Stimulated activated CD8-positive, alpha-beta memory T cell treated with anti-CD3 and anti-CD28 coated beads, Interleukin-15, amount 100 ng/mL, for 4 hours (primary cell): Measurements from ENCODE around the gene VRTN.
"Not testable (repeated sequence)": the region's sequence is repeated elsewhere in the genome, so short reads cannot be mapped to it uniquely, and the experiment has no call there.

Source experiments
- DNase-seq, 2 donors: peaks; one replicate each; pipeline ENCODE4 v3.0.0-alpha.2; 2020; ENCODE audit warnings: low read depth in 2 of 2

Gene VRTN

GRCh38 chr14:74348241-74348734 is at the start of gene VRTN:
VRTN (plus strand) TSS chr14:74348471; CDS start chr14:74356784, 8,313 bp downstream.
- no peak for DNase-seq

GRCh38 chr14:74299061-74299545 is 49.2 kb upstream of the VRTN start:
- DNase-seq: peak in 1 of 2 donors; percentile 11

GRCh38 chr14:74301594-74302151 is 46.6 kb upstream of the VRTN start:
- no peak for DNase-seq

GRCh38 chr14:74302152-74302628 is 46.1 kb upstream of the VRTN start:
- DNase-seq: no peak

- DNase-seq: peak; percentile 70 to 74
Measured at GRCh38 chr14:74302634-74303569, 45.4 kb upstream of the VRTN start, which contains the start of gene ABCD4. ABCD4 (minus strand) TSS chr14:74302934; CDS start chr14:74302912, 22 bp downstream.

GRCh38 chr14:74308695-74309094 is 39.6 kb upstream of the VRTN start:
- DNase-seq: no peak

GRCh38 chr14:74309125-74310022 is 38.9 kb upstream of the VRTN start:
- no peak for DNase-seq

- DNase-seq: no peak
Measured at GRCh38 chr14:74312161-74312560, 36.1 kb upstream of the VRTN start.

GRCh38 chr14:74313601-74314000 is 34.7 kb upstream of the VRTN start:
- no peak for DNase-seq

GRCh38 chr14:74314576-74314975 is 33.7 kb upstream of the VRTN start:
- DNase-seq: no peak

GRCh38 chr14:74324931-74325361 is 23.3 kb upstream of the VRTN start:
- DNase-seq: no peak

- no peak for DNase-seq
Measured at GRCh38 chr14:74325446-74325845, 22.8 kb upstream of the VRTN start.

- DNase-seq: no peak
Measured at GRCh38 chr14:74326369-74327152, 21.7 kb upstream of the VRTN start.

GRCh38 chr14:74329950-74330552 is 18.2 kb upstream of the VRTN start:
- not testable (repeated sequence) for DNase-seq

- no peak for DNase-seq
Measured at GRCh38 chr14:74333909-74334308, 14.4 kb upstream of the VRTN start.

- no peak for DNase-seq
Measured at GRCh38 chr14:74346341-74346740, 1.9 kb upstream of the VRTN start.

GRCh38 chr14:74347097-74347794 is 1.0 kb upstream of the VRTN start:
- DNase-seq: no peak

- DNase-seq: no peak
Measured at GRCh38 chr14:74347795-74348100, 523 bp upstream of the VRTN start.

GRCh38 chr14:74348735-74349463 is 628 bp downstream of the VRTN start:
- no peak for DNase-seq
